GM18861 (cell line): ENCODE measurements around the gene POLR2B.
"Not testable (repeated sequence)": the region's sequence is repeated elsewhere in the genome, so short reads cannot be mapped to it uniquely, and the experiment has no call there.

Experiments
- ATAC-seq: cut with Tn5 transposase; IDR thresholded peaks from one replicate; pipeline ENCODE4 v1.9.1; 2021; ENCODE audit not compliant: unreplicated experiment

The POLR2B gene

DNA sequence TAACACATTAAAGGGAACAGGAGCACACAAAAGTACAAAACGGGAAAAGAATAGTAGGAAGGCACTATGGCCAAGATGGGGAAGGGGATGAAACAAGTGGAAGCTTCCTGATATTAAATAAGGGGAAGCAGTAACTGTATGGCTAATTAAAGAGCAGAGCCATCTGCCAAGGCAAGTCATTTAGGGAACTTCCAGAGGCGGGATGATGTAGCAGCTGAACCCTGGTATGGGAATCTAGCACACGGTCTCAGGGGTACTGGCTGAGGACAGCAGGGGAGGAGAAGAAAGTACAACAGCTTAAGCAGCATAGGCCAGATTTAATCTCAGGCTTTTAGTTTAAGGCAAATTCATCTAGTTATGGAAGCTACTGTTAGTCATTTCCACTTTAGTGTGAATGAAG is 72.4 kb downstream of the POLR2B start:
- no peak for ATAC-seq

GRCh38 chr4:57051524-57051923 is 72.8 kb downstream of the POLR2B start:
- no peak for ATAC-seq

DNA sequence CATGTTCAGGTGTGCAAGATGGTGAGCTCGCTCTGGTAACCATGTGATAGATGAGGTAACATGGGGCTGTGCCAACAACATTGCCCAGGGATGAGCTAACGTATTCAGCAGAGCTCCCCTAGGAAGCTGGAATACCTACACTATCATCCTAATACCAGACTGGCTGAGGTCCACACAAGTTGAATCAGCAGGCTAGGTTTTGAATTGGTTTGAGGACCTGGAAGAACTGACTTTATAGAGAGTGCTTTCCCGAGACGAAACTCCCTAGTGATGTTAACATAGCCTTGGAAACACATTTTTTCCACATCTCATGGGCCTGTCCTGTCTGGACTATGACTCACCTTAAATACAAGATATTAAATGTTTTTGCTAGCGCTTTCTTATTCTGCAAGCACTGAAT is 74.8 kb downstream of the POLR2B start:
- no peak for ATAC-seq

GRCh38 chr4:57055886-57056285 is 77.2 kb downstream of the POLR2B start:
- no peak for ATAC-seq

- no peak for ATAC-seq
Observed at GRCh38 chr4:57059890-57060716, 81.4 kb downstream of the POLR2B start.

DNA sequence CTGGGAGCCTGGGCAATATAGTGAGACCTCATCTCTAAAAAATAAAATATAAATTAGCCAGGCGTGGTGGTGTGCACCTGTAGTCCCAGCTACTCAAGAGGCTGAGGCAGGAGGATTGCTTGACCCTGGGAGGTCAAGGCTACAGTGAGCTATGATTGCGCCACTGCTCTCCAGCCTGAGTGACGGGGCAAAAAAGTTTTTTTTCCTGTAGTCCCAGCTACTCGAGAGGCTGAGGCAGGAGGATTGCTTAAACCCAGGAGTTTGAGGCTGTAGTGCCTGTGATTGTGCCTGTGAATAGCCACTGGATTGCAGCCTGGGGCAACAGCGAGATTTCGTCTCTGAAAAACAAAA is 82.0 kb downstream of the POLR2B start:
- ATAC-seq = not testable (repeated sequence)

GRCh38 chr4:57061395-57061794 is 82.7 kb downstream of the POLR2B start:
- ATAC-seq = no peak

DNA sequence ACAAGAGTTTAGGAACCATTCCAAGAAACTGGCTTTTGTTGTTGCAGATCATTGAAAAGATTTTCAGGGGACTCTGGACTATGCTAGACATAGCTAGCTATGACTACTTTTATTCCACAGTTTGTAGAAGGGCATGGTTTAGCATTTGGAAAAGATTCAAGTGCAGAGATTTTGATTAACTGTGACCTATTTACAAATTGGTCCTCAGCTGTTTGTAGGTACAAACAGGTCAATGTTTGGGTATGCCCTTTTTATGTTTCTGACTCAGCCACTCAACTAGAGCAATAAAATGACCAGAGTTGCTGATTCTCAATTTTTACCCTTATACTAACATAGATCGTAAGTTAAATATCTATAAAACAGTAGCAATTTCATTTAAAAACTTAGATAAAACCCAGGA is 84.8 kb downstream of the POLR2B start:
- no peak for ATAC-seq

DNA sequence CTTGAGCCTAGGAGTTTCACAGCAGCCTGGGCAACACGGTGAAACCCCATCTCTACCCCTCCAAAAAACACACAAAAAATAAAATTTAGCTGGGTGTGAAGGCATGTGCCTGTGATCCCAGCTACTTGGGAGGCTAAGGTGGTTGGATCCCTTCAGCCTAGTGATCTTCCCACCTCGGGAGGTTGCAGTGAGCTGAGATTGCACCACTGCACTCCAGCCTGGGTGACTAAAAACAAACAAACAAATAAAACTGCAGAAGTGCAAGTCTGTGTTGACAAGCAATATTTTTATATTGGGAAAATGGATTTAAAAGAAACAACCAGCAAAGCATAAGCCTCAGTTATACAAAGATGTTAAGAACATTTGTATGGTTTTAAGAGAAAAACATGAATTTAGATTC is 85.4 kb downstream of the POLR2B start:
- no peak for ATAC-seq

- ATAC-seq = no peak
Observed at GRCh38 chr4:57064811-57065711, 86.4 kb downstream of the POLR2B start.

DNA sequence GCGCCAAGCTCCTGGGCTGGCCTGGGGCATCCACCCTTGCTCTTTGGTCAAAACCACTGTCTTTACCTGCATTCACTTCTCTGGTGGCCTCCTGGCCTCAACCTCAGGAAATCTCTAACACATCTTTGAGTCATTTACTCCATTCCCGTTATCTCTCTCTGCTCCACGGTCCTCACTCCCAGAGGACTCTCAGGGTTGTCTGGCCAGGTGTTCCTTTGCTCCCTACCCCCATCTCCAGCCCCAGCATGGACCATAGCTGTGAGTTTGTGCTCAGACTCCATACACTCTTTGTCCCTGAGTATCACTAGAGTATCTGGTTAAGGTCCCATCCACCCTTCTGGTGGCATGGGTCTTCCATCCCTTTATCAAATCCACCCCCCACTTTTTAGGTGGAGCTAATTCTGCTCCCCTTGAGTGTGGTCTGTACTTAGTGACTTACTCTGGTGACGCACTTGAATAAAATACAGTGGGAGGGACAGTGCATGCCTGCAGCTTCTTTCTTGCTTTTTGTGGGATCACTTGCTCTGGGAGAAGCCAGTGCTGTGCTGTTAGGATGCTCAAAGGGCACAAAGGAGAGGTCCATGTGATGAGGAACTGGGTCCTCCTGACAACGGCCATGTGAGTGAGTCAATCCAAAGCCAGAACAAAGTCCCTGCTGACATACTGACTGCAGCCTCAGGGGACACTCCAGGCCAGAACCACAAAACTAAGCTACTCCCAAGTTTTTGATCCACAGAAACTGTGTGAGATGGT is 87.2 kb downstream of the POLR2B start:
- ATAC-seq = no peak

DNA sequence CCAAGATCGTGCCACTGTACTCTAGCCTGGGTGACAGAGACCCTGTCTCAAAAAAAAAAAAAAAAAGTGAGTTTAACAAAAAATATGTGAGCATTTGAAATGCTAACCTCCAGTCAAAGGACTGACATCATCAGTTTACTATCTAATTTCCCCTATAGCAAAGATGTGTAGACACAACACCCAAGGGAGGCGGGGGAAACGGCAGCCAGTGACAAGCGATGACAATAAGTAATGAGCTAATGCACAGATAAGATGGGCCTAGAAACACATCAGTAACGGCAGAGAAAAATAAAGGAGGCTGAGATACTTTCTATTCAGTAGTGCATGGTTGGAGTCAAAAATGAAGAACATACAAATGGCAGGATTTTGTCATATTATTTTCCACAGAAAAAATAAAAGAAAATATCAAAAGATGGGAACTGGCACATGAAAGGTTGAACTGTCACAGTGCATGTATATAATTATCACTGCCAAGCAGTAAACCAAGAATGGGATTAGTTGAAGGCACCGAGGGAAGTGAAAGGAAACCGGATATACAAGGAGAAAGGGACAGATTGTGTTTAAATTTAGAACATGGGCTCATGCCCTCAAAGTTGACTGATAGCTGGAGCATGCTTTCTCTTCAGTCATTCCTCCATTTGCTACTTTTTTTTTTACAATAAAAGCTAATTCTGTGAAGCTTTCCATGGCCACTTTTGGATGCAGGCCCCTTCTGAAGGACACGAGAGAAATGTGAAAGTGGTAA is 89.7 kb downstream of the POLR2B start:
- no peak for ATAC-seq

DNA sequence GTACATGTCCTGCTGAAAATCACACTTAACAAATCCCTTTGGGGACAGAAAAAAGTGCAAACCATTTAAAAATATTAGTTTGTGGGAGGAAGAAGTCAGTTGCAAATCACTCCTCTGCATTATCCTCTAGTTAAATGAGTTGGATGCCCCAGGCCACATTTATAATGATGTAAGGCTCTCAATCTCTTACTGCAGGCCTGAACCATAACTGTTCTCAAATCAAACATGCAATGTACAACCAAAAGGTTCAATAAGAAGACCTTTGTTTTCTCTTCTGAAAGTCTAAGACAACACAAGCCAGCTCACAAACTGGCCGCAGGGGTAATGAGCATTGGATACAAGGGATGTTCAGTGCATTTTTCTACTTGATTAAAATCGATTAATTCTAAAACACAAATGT is 91.8 kb downstream of the POLR2B start:
- no peak for ATAC-seq

GRCh38 chr4:57071326-57071725 is 92.6 kb downstream of the POLR2B start:
- ATAC-seq = no peak

- no peak for ATAC-seq
Observed at GRCh38 chr4:57073559-57073958, 94.9 kb downstream of the POLR2B start.

GRCh38 chr4:57074744-57075143 is 96.0 kb downstream of the POLR2B start:
- no peak for ATAC-seq

DNA sequence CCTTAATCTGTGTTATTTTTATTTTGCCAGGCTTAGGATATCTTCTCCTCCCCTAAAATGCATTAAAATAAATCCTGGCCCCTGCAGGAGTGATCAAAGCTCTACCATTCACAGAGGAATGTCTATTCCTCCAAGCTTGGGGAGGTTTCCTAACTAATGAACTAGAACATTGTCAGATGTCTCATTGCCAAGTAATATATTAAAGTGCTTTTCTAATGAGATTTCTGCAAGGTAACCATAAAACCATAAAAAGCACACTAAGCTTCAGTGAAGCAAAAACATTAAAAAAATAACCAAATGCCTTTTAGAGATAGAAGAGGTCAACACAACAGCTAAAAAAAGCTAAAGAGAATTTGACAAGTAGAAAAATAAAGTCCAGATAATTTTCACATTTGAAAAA is 96.7 kb downstream of the POLR2B start:
- no peak for ATAC-seq

DNA sequence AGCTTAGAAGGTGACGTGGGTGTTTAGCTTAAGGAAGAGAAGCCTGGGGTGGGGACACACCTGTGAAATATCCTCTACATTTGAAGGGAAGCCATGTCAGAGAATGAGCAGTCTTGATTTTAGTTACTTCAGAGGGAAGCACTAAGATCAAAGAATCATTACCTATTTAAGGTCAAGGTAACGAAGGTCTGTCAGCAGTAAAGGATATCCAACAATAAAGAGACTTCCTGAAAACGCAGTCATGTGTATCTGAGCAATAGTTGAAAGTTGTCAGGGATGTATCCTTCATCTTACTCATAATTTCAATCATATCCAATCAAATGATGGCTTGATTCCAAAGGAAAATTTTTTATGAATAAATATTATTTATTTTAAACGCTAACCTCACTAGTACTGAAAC is 98.0 kb downstream of the POLR2B start:
- ATAC-seq = no peak

GRCh38 chr4:57077550-57078343 is 99.1 kb downstream of the POLR2B start:
- no peak for ATAC-seq
